IPS-15b (cell line): ENCODE results near the gene LSM14B.

Source experiments
- H3K27me3 ChIP-seq: one replicate; pipeline ENCODE4 v1.6.1; 2013; ENCODE audit warnings: low read length; ENCODE audit not compliant: control insufficient read depth, insufficient read depth
- H3K36me3 ChIP-seq: one replicate; pipeline ENCODE4 v1.6.1; 2013; ENCODE audit warnings: low read length; ENCODE audit not compliant: control insufficient read depth, insufficient read depth
- H3K4me1 ChIP-seq: one replicate; pipeline ENCODE4 v1.6.1; 2013; ENCODE audit warnings: mild to moderate bottlenecking, low read length; ENCODE audit not compliant: control insufficient read depth, insufficient read depth
- H3K4me3 ChIP-seq: one replicate; pipeline ENCODE4 v1.5.1; 2013; ENCODE audit warnings: low read depth, low read length
- H3K9ac ChIP-seq: one replicate; pipeline ENCODE4 v1.6.1; 2013; ENCODE audit warnings: low read depth, mild to moderate bottlenecking, low read length
- H3K9me3 ChIP-seq: one replicate; pipeline ENCODE4 v1.6.1; 2013; ENCODE audit warnings: mild to moderate bottlenecking, low read length; ENCODE audit not compliant: control insufficient read depth, insufficient read depth

LSM14B gene

GRCh38 chr20:62126141-62126540 is 3.9 kb downstream of the LSM14B start:
- H3K36me3 ChIP-seq, result peaks cover 66% of the 10 kb centered on the region

GRCh38 chr20:62127799-62128198 is 5.5 kb downstream of the LSM14B start:
- no peak overlapping the region for H3K4me3 ChIP-seq
- H3K27me3 ChIP-seq, result no peaks in the 10 kb centered on the region
- H3K9ac ChIP-seq, result no peak overlapping the region
- peaks cover 6% of the 10 kb centered on the region for H3K4me1 ChIP-seq
- peaks cover 82% of the 10 kb centered on the region for H3K36me3 ChIP-seq
- no peaks in the 10 kb centered on the region for H3K9me3 ChIP-seq

More at GRCh38 chr20:62126141-62126540, 3.9 kb downstream of the LSM14B start:
- no peaks in the 10 kb centered on the region for H3K9me3 ChIP-seq
- no peaks in the 10 kb centered on the region for H3K27me3 ChIP-seq
- H3K9ac ChIP-seq, result no peak overlapping the region
- H3K4me3 ChIP-seq, result no peak overlapping the region
- peaks cover 6% of the 10 kb centered on the region for H3K4me1 ChIP-seq

GRCh38 chr20:62128502-62128901 is 6.2 kb downstream of the LSM14B start:
- Histone ChIP-seq H3K36me3 (peaks cover 89% of the 10 kb centered on the region), H3K9me3 (no peaks in the 10 kb centered on the region), H3K4me3 (no peak overlapping the region), H3K9ac (no peak overlapping the region), H3K4me1 (peaks cover 6% of the 10 kb centered on the region), H3K27me3 (no peaks in the 10 kb centered on the region)

GRCh38 chr20:62129731-62130531 is 7.7 kb downstream of the LSM14B start:
- no peak overlapping the region for H3K9ac ChIP-seq

GRCh38 chr20:62131560-62132320 is 9.5 kb downstream of the LSM14B start:
- no peaks in the 10 kb centered on the region for H3K4me1 ChIP-seq
- H3K27me3 ChIP-seq, result no peaks in the 10 kb centered on the region
- no peaks in the 10 kb centered on the region for H3K9me3 ChIP-seq
- H3K36me3 ChIP-seq, result peaks cover 91% of the 10 kb centered on the region
- H3K4me3 ChIP-seq, result no peak overlapping the region
- H3K9ac ChIP-seq, result no peak overlapping the region

More at GRCh38 chr20:62129731-62130531, 7.7 kb downstream of the LSM14B start:
- H3K36me3 ChIP-seq, result peaks cover 92% of the 10 kb centered on the region
- H3K4me1 ChIP-seq, result no peaks in the 10 kb centered on the region
- no peaks in the 10 kb centered on the region for H3K9me3 ChIP-seq
- no peak overlapping the region for H3K4me3 ChIP-seq
- no peaks in the 10 kb centered on the region for H3K27me3 ChIP-seq

- H3K9ac ChIP-seq, result no peak overlapping the region
- H3K36me3 ChIP-seq, result peaks cover 89% of the 10 kb centered on the region
- H3K27me3 ChIP-seq, result no peaks in the 10 kb centered on the region
- H3K9me3 ChIP-seq, result no peaks in the 10 kb centered on the region
- H3K4me3 ChIP-seq, result no peak overlapping the region
- H3K4me1 ChIP-seq, result no peaks in the 10 kb centered on the region
These were observed 10.1 kb downstream of the LSM14B start for GRCh38 chr20:62132421-62132820.

- Histone ChIP-seq H3K9ac (no peak overlapping the region), H3K9me3 (no peaks in the 10 kb centered on the region), H3K27me3 (no peaks in the 10 kb centered on the region), H3K36me3 (peaks cover 89% of the 10 kb centered on the region), H3K4me3 (no peak overlapping the region), H3K4me1 (no peaks in the 10 kb centered on the region)
These were observed 11.0 kb downstream of the LSM14B start for GRCh38 chr20:62133051-62133845.

GRCh38 chr20:62133864-62134263 is 11.6 kb downstream of the LSM14B start:
- peaks cover 88% of the 10 kb centered on the region for H3K36me3 ChIP-seq

GRCh38 chr20:62134735-62135231 is 12.5 kb downstream of the LSM14B start:
- no peak overlapping the region for H3K4me3 ChIP-seq
- H3K9ac ChIP-seq, result no peak overlapping the region
- peaks cover 89% of the 10 kb centered on the region for H3K36me3 ChIP-seq
- no peaks in the 10 kb centered on the region for H3K27me3 ChIP-seq
- no peaks in the 10 kb centered on the region for H3K4me1 ChIP-seq
- H3K9me3 ChIP-seq, result no peaks in the 10 kb centered on the region

More at GRCh38 chr20:62133864-62134263, 11.6 kb downstream of the LSM14B start:
- H3K9ac ChIP-seq, result no peak overlapping the region
- no peaks in the 10 kb centered on the region for H3K9me3 ChIP-seq
- H3K4me3 ChIP-seq, result no peak overlapping the region
- H3K4me1 ChIP-seq, result no peaks in the 10 kb centered on the region
- no peaks in the 10 kb centered on the region for H3K27me3 ChIP-seq

- H3K27me3 ChIP-seq, result no peaks in the 10 kb centered on the region
- H3K36me3 ChIP-seq, result peaks cover 86% of the 10 kb centered on the region
- no peak overlapping the region for H3K9ac ChIP-seq
- no peaks in the 10 kb centered on the region for H3K9me3 ChIP-seq
- H3K4me3 ChIP-seq, result no peak overlapping the region
- no peaks in the 10 kb centered on the region for H3K4me1 ChIP-seq
These were observed 13.4 kb downstream of the LSM14B start for GRCh38 chr20:62135573-62136266.
